Measurements from ENCODE around the gene CCDC33.

Gene CCDC33

GRCh38 chr15:74235962-74236361 is at the start of gene CCDC33:
Gene CCDC33, plus strand, starts transcription at chr15:74236326. Its CDS starts 394 bp downstream, at chr15:74236720.
- DNase-seq: no peak

DNA sequence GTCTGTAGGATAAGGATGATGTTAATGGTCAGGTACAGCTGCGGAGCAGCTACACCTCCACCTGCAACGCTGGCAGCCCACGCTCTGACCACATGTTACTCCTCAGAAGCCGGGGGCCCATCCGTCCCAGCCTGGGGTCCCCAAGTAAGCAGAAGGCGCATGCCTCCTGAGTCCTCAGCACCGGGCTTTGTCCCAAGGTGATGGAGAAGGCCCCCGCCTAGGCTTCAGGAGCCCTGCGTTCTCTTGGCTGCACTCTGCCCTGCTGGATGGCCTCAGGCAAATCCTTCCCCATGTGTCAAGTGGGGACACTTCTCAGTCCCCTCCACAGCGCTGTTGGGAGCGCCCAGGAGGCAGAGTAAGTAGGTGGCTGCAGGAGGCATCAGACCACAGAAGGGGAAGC is 47.9 kb upstream of the CCDC33 start:
- no peak for DNase-seq

- DNase-seq: no peak
Measured at GRCh38 chr15:74191798-74192197, 44.3 kb upstream of the CCDC33 start.

DNA sequence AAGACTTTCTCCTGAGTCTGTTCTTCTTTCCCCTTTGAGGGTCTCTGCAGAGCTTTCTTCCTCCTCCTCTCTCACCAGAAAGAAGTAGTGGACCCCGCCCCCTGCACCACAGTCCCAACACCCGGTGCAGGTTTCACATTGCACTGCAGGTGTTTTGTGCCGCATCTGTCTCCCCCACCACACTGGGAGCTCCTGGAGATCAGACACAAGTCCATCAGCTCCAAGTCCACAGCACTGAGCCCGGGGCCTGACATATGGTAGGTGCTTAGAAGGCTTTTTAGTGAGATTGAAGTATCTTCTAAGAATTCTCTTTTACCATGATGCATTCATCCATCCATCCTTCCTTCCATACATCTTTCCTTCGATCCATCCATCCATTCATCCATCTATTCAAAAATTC is 43.4 kb upstream of the CCDC33 start:
- DNase-seq: no peak

- DNase-seq: no peak
Measured at GRCh38 chr15:74193299-74193718, 42.8 kb upstream of the CCDC33 start.

GRCh38 chr15:74193905-74194304 is 42.2 kb upstream of the CCDC33 start:
- DNase-seq: no peak

GRCh38 chr15:74194572-74195559 is 41.3 kb upstream of the CCDC33 start:
- no peak for DNase-seq

DNA sequence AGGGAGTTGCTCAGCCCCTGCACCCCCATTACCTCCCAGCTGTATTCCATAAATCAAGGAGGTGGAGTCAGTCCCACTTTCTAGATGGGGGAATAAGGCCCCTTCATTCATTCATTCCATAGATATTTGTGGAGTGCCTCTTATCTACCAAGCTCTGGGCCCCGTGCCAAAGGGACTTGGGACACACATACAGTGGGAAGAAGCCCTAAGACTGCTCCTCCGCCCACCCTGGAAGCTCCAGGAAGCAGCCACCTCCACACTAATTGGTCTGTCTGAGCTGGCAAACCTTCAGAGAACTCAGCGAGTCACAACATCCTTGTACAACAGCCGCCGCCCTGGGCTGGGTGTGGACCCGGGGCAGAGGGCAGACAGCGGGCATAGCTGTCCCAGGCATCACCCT is 40.0 kb upstream of the CCDC33 start:
- DNase-seq: peak; percentile 64

- no peak for DNase-seq
Measured at GRCh38 chr15:74197176-74197965, 38.8 kb upstream of the CCDC33 start.

GRCh38 chr15:74199297-74199652 is 36.9 kb upstream of the CCDC33 start:
- DNase-seq: no peak

GRCh38 chr15:74200412-74200815 is 35.7 kb upstream of the CCDC33 start:
- DNase-seq: no peak

- peak; percentile 72 for DNase-seq
Measured at GRCh38 chr15:74200871-74201419, 35.2 kb upstream of the CCDC33 start.

- no peak for DNase-seq
Measured at GRCh38 chr15:74201710-74202420, 34.3 kb upstream of the CCDC33 start.

- peak; percentile 62 for DNase-seq
Measured at GRCh38 chr15:74202452-74203401, 33.4 kb upstream of the CCDC33 start, which contains the start of gene STRA6. Gene STRA6, minus strand, starts transcription at chr15:74202787. Its CDS starts 520 bp downstream, at chr15:74202267.

GRCh38 chr15:74203914-74204431 is 32.2 kb upstream of the CCDC33 start:
- peak; percentile 79 for DNase-seq

DNA sequence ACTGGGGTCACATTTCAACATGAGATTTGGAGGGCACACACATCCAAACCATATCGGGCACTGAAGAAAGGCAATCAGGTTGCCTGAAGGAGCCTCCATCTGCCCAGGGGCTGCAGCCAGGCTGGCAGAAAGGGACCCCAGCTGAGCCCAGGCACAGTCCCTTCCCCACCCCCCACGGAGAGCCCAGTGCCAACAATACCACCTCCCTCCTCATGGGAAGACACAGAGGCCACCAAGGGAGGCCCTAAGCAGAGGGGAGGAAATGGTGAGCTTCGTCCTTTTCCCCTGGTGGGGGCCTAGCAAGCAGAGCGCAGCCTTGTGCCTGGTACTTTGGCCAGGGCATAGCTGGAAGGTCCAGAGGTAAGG is 30.6 kb upstream of the CCDC33 start:
- DNase-seq: no peak

- no peak for DNase-seq
Measured at GRCh38 chr15:74206801-74207281, 29.3 kb upstream of the CCDC33 start.

DNA sequence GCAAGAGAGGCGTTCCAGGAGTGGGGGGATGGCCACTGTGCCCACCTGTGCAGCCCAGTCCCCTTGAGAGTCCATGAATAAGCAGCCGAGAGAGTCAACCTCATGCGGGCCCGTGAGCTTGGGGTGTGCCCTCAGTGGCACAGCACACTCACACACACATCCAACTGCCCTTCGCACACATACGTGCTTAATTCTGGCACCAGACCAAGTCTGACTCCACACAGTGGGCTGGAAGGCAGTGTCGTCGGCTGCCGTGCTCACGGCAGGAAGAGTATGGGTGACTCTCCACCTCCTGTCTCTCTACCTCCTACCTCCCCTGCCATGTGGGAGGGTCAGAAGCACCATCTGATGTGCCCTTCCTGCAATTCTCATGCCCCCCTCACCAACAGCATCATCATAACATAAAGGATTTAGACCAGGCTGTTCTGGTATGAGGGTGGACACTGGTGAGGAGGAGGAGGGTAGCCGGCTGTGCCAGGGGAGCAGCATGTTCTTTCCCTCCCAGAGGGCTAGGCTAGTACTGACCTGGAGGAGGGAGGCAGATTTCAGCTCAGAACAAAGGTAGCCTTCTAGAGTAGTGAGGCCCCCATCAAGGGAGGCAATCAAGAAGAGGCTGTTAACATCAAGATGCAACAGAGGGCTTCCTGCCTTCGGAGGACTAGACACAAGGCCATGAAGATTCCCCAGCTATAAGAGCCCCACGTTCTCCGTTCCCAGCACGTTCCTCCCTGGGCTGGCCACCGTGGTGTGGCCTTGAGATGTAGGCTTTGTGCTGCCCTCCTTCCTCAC is 28.3 kb upstream of the CCDC33 start:
- DNase-seq: no peak

- no peak for DNase-seq
Measured at GRCh38 chr15:74208496-74208895, 27.6 kb upstream of the CCDC33 start.

GRCh38 chr15:74208901-74209559 is 27.1 kb upstream of the CCDC33 start:
- peak; percentile 61 for DNase-seq
